H1 (cell line): Measurements from ENCODE around the gene GLYR1. TPM values are rescaled to one million over a fixed set of nuclear protein-coding genes. Genes with fewer than 3 reads are reported as not detected.
A peak's percentile ranks its signal among the peaks of the same experiment; 100 is the strongest.

ENCODE experiments used
- CTCF ChIA-PET: fragments of 300-600 bp; sonication (Branson Sonifier 250); formaldehyde crosslinking; loops from one replicate; lab custom pipeline; 2021; ENCODE audit not compliant: partially characterized antibody; lab: Charles Lee
- POLR2A ChIA-PET: fragments of 300-600 bp; sonication (Branson Sonifier 250); formaldehyde crosslinking; loops from one replicate; lab custom pipeline; 2021; ENCODE audit warnings: inconsistent platforms; ENCODE audit not compliant: partially characterized antibody; lab: Charles Lee
- DNase-seq, 2 experiments: peaks; one replicate each; pipeline versions ENCODE4 v3.0.0 to v3.0.0-alpha.2; 2010 to 2022; ENCODE audit warnings: low spot score in 2 of 2, low read depth in 1 of 2, mixed read lengths in 1 of 2
- FAIRE-seq: peaks from 2 replicates; lab custom pipeline; 2011; peaks lifted over from hg19 to GRCh38; lab: Jason Lieb, UNC
- H2AFZ ChIP-seq: 2 replicates; pipeline ENCODE4 v1.8.1; 2012; ENCODE audit warnings: low read length, inconsistent platforms
- H2AK5ac ChIP-seq: 2 replicates; pipeline ENCODE4 v1.6.1; 2013; ENCODE audit warnings: low read depth, low read length
- H2BK120ac ChIP-seq: replicated peaks from 2 replicates; pipeline ENCODE3; 2013; ENCODE audit warnings: low read depth, low read length, inconsistent platforms
- H2BK12ac ChIP-seq: 2 replicates; pipeline ENCODE4 v1.6.1; 2013; ENCODE audit warnings: low read depth, low read length
- H2BK15ac ChIP-seq: 2 replicates; pipeline ENCODE4 v1.6.1; 2013; ENCODE audit warnings: low read length
- H2BK20ac ChIP-seq: 2 replicates; pipeline ENCODE4 v1.6.1; 2013; ENCODE audit warnings: low read length
- H2BK5ac ChIP-seq: 2 replicates; pipeline ENCODE4 v1.6.1; 2013; ENCODE audit warnings: low read depth, low read length
- H3K14ac ChIP-seq: 2 replicates; pipeline ENCODE4 v1.6.1; 2013; ENCODE audit warnings: inconsistent platforms; ENCODE audit not compliant: insufficient read length
- H3K18ac ChIP-seq: 2 replicates; pipeline ENCODE4 v1.6.1; 2013; ENCODE audit warnings: low read length; ENCODE audit errors: extremely low read depth
- H3K23ac ChIP-seq: 2 replicates; pipeline ENCODE4 v1.6.1; 2013; ENCODE audit warnings: inconsistent platforms; ENCODE audit not compliant: insufficient read length
- H3K23me2 ChIP-seq: 2 replicates; pipeline ENCODE4 v1.6.1; 2013; ENCODE audit warnings: low read depth, low read length
- H3K27ac ChIP-seq: 2 replicates; pipeline ENCODE4 v1.6.1; 2011; ENCODE audit warnings: low read depth, low read length, inconsistent platforms
- H3K27me3 ChIP-seq, 4 experiments: replicated peaks in 1 of 4; 1 replicate in 1 of 4; 2 replicates in 3 of 4; pipeline versions ENCODE4 v1.6.1 to v1.8.1; 2011 to 2013; ENCODE audit warnings: low read length in 3 of 4, mild to moderate bottlenecking in 3 of 4, inconsistent platforms in 2 of 4, mixed read lengths in 2 of 4, moderate library complexity in 1 of 4; ENCODE audit not compliant: control insufficient read depth in 3 of 4, insufficient read depth in 3 of 4; ENCODE audit errors: extremely low read depth in 1 of 4
- H3K36me3 ChIP-seq, 4 experiments: 2 replicates each; pipeline versions ENCODE4 v1.6.1 to v1.8.1; 2011 to 2013; ENCODE audit warnings: mild to moderate bottlenecking in 4 of 4, low read length in 3 of 4, moderate library complexity in 2 of 4, control low read depth in 1 of 4, inconsistent platforms in 1 of 4; ENCODE audit not compliant: insufficient read depth in 4 of 4, control insufficient read depth in 2 of 4
- H3K4ac ChIP-seq: replicated peaks from 2 replicates; pipeline ENCODE3; 2013; ENCODE audit warnings: low read length, low read depth, mixed read lengths, inconsistent platforms; ENCODE audit not compliant: insufficient read length
- H3K4me1 ChIP-seq, 4 experiments: replicated peaks in 1 of 4; 1 replicate in 1 of 4; 2 replicates in 3 of 4; pipeline versions ENCODE4 v1.6.1 to v1.8.1; 2011 to 2013; ENCODE audit warnings: low read length in 3 of 4, inconsistent platforms in 2 of 4, mixed read lengths in 1 of 4; ENCODE audit not compliant: insufficient read depth in 4 of 4, control insufficient read depth in 3 of 4
- H3K4me2 ChIP-seq, 2 experiments: 2 replicates each; pipeline versions ENCODE4 v1.6.1 to v1.8.1; 2011 to 2013; ENCODE audit warnings: low read depth in 2 of 2, low read length in 2 of 2, control low read depth in 1 of 2, inconsistent platforms in 1 of 2, mild to moderate bottlenecking in 1 of 2; ENCODE audit not compliant: insufficient read depth in 1 of 2
- H3K4me3 ChIP-seq, 4 experiments: fragments of 200-600, 300-600 bp in 1 of 4; sonication (generic), shearing (Covaris generic), sonication (Bioruptor Twin) in 1 of 4; 2 replicates each; pipeline versions ENCODE4 v1.5.1 to v1.8.1; 2011 to 2016; ENCODE audit warnings: low read length in 4 of 4, low read depth in 3 of 4, control low read depth in 2 of 4, inconsistent platforms in 2 of 4, mild to moderate bottlenecking in 2 of 4, mixed read lengths in 1 of 4, moderate library complexity in 1 of 4; ENCODE audit not compliant: insufficient read depth in 2 of 4; ENCODE audit errors: extremely low read depth in 1 of 4
- H3K56ac ChIP-seq: replicated peaks from 2 replicates; pipeline ENCODE3; 2013; ENCODE audit warnings: low read depth, mild to moderate bottlenecking, mixed read lengths, low read length, inconsistent platforms; ENCODE audit not compliant: insufficient read length
- H3K79me1 ChIP-seq: 2 replicates; pipeline ENCODE4 v1.6.1; 2013; ENCODE audit warnings: low read depth, low read length, control low read depth
- H3K79me2 ChIP-seq, 2 experiments: 2 replicates each; pipeline versions ENCODE4 v1.6.1 to v1.8.1; 2012 to 2013; ENCODE audit warnings: low read length in 2 of 2, mild to moderate bottlenecking in 2 of 2, inconsistent platforms in 1 of 2; ENCODE audit not compliant: insufficient read depth in 2 of 2, control insufficient read depth in 1 of 2
- H3K9ac ChIP-seq, 4 experiments: replicated peaks in 1 of 4; 1 replicate in 1 of 4; 2 replicates in 3 of 4; pipeline versions ENCODE4 v1.6.1 to v1.8.1; 2011 to 2013; ENCODE audit warnings: low read depth in 3 of 4, low read length in 3 of 4, control low read depth in 2 of 4, mild to moderate bottlenecking in 2 of 4, moderate library complexity in 2 of 4, inconsistent platforms in 1 of 4; ENCODE audit errors: extremely low read depth in 1 of 4
- H3K9me3 ChIP-seq, 2 experiments: 2 replicates each; pipeline versions ENCODE4 v1.6.1 to v1.8.1; 2012 to 2013; ENCODE audit warnings: mild to moderate bottlenecking in 2 of 2, moderate library complexity in 2 of 2, control low read depth in 1 of 2, inconsistent platforms in 1 of 2, low read depth in 1 of 2, low read length in 1 of 2, mixed read lengths in 1 of 2; ENCODE audit not compliant: insufficient read depth in 2 of 2
- H4K20me1 ChIP-seq, 2 experiments: replicated peaks in 1 of 2; 2 replicates each; pipeline versions ENCODE3 to v1.8.1; 2011 to 2013; ENCODE audit warnings: inconsistent platforms in 2 of 2, low read length in 2 of 2, mild to moderate bottlenecking in 1 of 2; ENCODE audit not compliant: insufficient read depth in 2 of 2, control insufficient read depth in 1 of 2
- H4K5ac ChIP-seq: 2 replicates; pipeline ENCODE4 v1.6.1; 2013; ENCODE audit warnings: low read length, low read depth, mixed read lengths, inconsistent platforms; ENCODE audit not compliant: insufficient read length
- H4K8ac ChIP-seq: 2 replicates; pipeline ENCODE4 v1.8.0; 2013; ENCODE audit warnings: mild to moderate bottlenecking, moderate library complexity, low read length, inconsistent platforms; ENCODE audit not compliant: insufficient read depth; ENCODE audit errors: extremely low read depth
- H4K91ac ChIP-seq: replicated peaks from 2 replicates; pipeline ENCODE3; 2013; ENCODE audit warnings: low read length, mixed read lengths, inconsistent platforms; ENCODE audit not compliant: insufficient read length
- BACH1 ChIP-seq: IDR thresholded peaks from 2 replicates; pipeline ENCODE4 v1.6.1; 2012; ENCODE audit warnings: low read length, improper control_type of control experiment
- BCL11A ChIP-seq, 2 experiments: IDR thresholded peaks; one replicate each; pipeline ENCODE4 v1.6.1; 2011; ENCODE audit warnings: low read depth in 2 of 2, low read length in 2 of 2, mild to moderate bottlenecking in 2 of 2
- MAFK ChIP-seq: IDR thresholded peaks from 2 replicates; pipeline ENCODE4 v1.6.1; 2012; ENCODE audit warnings: low read depth, mild to moderate bottlenecking, improper control_type of control experiment, low read length
- NRF1 ChIP-seq: IDR thresholded peaks from 2 replicates; pipeline ENCODE4 v1.6.1; 2011; ENCODE audit warnings: mild to moderate bottlenecking, low read depth, low read length, improper control_type of control experiment
- WGBS, 2 experiments: shearing (Covaris generic) in 1 of 2; methylation state at CpG; one replicate each; pipeline versions ENCODE4 v1.1.6 to v1.1.7; 2013 to 2015; ENCODE audit warnings: low lambda C conversion rate in 2 of 2, mixed read lengths in 2 of 2, inconsistent platforms in 1 of 2, low coverage in 1 of 2, missing lambda C conversion rate in 1 of 2; ENCODE audit not compliant: insufficient replicate concordance in 2 of 2, insufficient coverage in 1 of 2, insufficient read length in 1 of 2; ENCODE audit errors: extremely low coverage in 1 of 2, missing lambda C conversion rate in 1 of 2; 5-methylcytosine and 5-hydroxymethylcytosine counted together
- polyA plus RNA-seq, 7 experiments: library from polyadenylated mRNA; depleted of rRNA in 3 of 7; stranded (reverse) in 5 of 7; unstranded in 2 of 7; fragments of >200 nt in 5 of 7; fragments of 200-250 nt in 2 of 7; gene quantifications; 1 replicate in 5 of 7; 2 replicates in 1 of 7; 4 replicates in 1 of 7; pipeline versions ENCODE4 v1.2.1 to v1.2.3, GENCODE V29; 2011 to 2013; ENCODE audit warnings: missing spikeins in 2 of 7, mixed read lengths in 2 of 7
- total RNA-seq: library from RNA; stranded (reverse); fragmentation: NEBNext Ultra II Directional; extraction: Animal tissue kit (Norgen Biotek cat#: 25700); gene quantifications from 2 replicates; pipeline ENCODE4 v1.2.1, GENCODE V29; 2021

The GLYR1 gene
- total and polyA plus RNA-seq, 2 of the 8 experiments (the other 6 are each of a cell fraction or from before 2014, with no cell fraction given), result 50.2 to 115 TPM

GRCh38 chr16:4787068-4787467 lies 60.0 kb downstream of the GLYR1 start:
- Histone ChIP-seq H2BK20ac (peak overlapping the region; percentile 80; the same call in 1 of the 2 replicates), H3K23ac (no peak overlapping the region), H3K79me1 (no peaks in the 10 kb centered on the region), H2BK15ac (no peak overlapping the region), H3K4ac (no peak overlapping the region), H3K23me2 (no peaks in the 10 kb centered on the region), H2AK5ac (0 out of 2 replicates have a peak overlapping the region, but pooled peaks have one; percentile 24), H2BK12ac (peak overlapping the region; percentile 95; the same call in 1 of the 2 replicates), H3K14ac (no peak overlapping the region), H3K27me3 (no peaks in the 10 kb centered on the region; a peak in 1 of 7 replicates), H3K36me3 (no peaks in the 10 kb centered on the region), H4K20me1 (no peaks in the 10 kb centered on the region), H3K4me3 (no peak overlapping the region), H3K56ac (no peak overlapping the region), H3K4me1 (peaks cover 0 to 13% (median 4%) of the 10 kb centered on the region in 4 experiments; a peak in 5 of 7 replicates), H4K8ac (no peak overlapping the region; the same call in 1 of the 2 replicates), H2BK120ac (no peak overlapping the region), H2AFZ (no peak overlapping the region), H3K9me3 (no peaks in the 10 kb centered on the region), H3K18ac (0 out of 2 replicates have a peak overlapping the region, but pooled peaks have one; percentile 48), H2BK5ac (peak overlapping the region; percentile 35; the same call in 1 of the 2 replicates), H3K27ac (no peak overlapping the region), H4K91ac (peak overlapping the region; percentile 20), H3K79me2 (no peaks in the 10 kb centered on the region), H3K9ac (no peak overlapping the region), H4K5ac (no peak overlapping the region), H3K4me2 (no peak overlapping the region)
- peak; percentile 73 for TF ChIP-seq MAFK
- no peak for TF ChIP-seq NRF1
- no peak for TF ChIP-seq BCL11A (IDR thresholded peaks at IDR 0.05; ENCODE audit: low read depth in 2 of 2, low read length in 2 of 2)
- TF ChIP-seq BACH1, result peak; percentile 80
- DNase-seq, result peak in 1 of 2 experiments; percentile 34
- FAIRE-seq, result no peak
- CTCF ChIA-PET, result no interaction called here
- 95% methylated on average over 8 of the region's 8 CpGs; no CpG with 5 or more reads in 1 of the 2 experiments for WGBS, 2 experiments
- POLR2A ChIA-PET, result interaction anchor here (1.0 to 1.7 kb wide), 4 partner anchors 10 to 19 kb away, joined by 3 to 5 read pairs (median 4); no protein-coding TSS in a partner anchor
